Cerebellar cortex (tissue), 1 donor: ENCODE results near the gene APH1B.

Experiments
- DNase-seq: peaks from one replicate; pipeline ENCODE4 v3.0.0-alpha.2; 2015; ENCODE audit warnings: low spot score

Gene APH1B

DNA sequence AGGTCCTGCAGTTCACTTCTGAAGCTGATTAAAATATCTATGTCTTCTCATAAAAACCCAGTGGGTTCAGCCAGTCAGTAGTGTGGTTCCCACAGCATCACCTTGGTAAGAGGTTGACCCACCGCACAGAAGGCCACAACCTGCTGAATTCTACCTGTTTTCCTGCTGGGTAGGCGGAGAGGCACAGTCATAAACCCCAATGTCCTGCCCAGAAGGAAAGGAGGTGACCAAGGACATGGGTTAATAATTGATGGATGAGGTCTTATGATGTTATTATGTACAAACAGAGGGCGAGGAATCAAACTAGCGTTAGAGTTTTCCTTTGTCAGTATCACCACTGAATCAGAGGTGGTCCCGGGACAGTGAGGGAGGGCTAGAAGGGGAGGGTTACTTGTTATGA lies 76.5 kb downstream of the APH1B start:
- no peak for DNase-seq

GRCh38 chr15:63354821-63355650 lies 77.6 kb downstream of the APH1B start:
- DNase-seq = no peak

DNA sequence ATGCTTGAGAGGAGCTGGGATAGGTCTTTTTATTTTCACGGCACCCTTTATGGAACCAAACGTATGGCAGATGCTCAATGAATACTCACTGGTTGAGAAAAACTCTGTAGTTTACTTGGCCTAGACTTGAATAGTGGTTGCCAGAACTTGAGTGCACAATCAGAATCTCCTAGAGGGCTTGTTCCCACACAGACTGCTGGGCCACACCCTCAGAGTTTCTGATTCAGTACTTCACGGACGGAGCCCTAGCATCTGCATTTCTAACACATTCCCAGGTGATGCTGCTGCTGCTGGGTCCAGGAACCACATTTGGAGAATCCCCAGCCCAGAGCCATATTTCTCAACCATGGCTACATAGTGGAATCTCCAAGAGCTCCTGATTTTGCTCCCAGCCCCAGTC lies 79.7 kb downstream of the APH1B start:
- DNase-seq = no peak

DNA sequence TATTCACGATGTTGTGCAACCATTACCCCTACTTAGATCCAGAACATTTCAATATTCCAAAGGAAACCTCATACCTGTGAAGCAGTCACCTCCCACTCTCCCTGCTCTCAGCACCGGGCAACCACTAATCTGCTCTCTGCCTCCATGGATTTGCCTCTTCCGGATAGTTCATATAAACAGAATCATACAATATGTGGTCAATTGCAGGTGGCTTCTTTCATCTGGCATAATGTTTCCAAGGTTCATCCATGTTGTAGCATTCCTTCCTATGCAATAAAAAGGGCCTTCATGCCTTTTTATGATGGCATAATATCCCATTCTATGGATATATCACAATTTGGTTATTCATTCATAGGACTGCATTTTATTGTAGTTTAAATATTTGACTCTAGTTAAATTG lies 80.3 kb downstream of the APH1B start:
- DNase-seq = no peak

DNA sequence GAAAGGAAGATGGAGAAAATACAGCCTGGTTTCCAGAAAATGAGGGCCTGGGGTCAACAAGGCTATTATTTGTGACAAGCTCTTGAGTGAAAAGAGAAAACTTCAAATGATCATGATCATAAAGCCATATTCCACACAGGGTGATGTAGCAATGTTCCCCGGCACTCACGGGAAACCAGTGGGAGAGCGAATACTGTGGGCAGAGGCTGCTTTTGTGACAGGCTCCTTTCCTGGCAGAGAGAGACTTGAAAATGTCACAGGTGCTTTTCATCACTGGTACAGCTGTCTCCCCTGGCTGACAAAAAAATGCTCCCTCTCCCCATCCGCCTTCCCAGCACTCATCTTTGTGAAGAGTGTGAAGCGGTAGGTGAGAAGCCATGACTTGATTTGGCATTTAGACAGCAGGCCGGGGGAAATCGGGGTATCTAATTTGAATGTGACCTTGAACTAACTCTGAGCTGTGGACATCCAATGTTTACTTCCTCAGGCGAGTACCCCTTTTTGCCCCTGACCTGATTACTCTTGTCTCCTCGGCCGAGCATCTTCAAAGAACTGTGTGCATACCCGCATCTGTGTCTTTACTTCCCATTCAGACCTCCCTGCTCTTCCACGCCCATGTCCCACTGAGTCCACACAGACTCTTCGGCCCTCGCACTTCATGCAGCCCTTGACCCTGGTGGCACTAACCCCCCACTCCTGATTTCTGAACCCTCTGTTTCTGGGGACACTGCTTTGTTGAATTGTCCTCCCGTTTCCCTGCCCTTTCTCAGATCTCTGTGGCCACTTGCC lies 81.0 kb downstream of the APH1B start:
- no peak for DNase-seq
